Right lobe of liver (tissue), 4 donors: Measurements from ENCODE around the gene IQGAP3.

Experiments
- POLR2A ChIP-seq: fragments of 450-650 bp; IDR thresholded peaks from one replicate; pipeline ENCODE4 v1.6.1; 2017; ENCODE audit warnings: antibody characterized with exemption, mild to moderate bottlenecking
- TF ChIP-seq, protein P1 (sequence below), 4 donors: fragments of 200-600 bp in 3 of 4; fragments of 450-650 bp in 1 of 4; IDR thresholded peaks; one replicate each; pipeline versions ENCODE4 v1.5.1 to v1.8.0; 2016 to 2022; ENCODE audit warnings: antibody characterized with exemption in 4 of 4, mild to moderate bottlenecking in 2 of 4
- donor health status: DM: no; HTN: no; CAD: no.
- donor health status: DM: no; HTN: no; CAD: no.
- donor health status: DM: no; HTN: yes; CAD: no.

DNA sequence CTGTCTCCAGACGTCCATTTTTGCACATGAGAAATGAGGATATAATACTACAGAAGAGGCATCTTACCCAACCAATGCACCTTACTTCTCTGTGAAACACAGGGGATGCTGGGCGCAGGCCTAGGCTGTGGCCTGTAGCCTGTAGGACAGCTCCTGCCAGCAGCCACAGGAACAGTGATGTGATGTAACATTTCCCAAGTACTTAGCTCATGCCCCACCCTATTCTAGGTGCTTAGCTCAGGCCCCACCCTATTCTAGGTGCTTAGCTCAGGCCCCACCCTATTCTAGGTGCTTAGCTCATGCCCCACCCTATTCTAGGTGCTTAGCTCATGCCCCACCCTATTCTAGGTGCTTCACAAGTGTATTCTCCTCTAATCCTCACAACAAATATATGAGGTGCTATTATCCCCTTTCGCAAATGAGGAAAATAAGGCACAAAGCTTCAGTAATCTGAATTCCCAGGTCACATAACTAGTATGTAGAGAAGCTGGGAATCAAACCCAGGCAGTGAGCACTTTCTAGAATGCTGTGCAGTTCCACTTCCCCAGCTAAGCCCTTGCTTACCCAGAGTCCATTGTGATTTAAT, 14.6 kb upstream of the IQGAP3 start:
- TF ChIP-seq, protein P1, sequence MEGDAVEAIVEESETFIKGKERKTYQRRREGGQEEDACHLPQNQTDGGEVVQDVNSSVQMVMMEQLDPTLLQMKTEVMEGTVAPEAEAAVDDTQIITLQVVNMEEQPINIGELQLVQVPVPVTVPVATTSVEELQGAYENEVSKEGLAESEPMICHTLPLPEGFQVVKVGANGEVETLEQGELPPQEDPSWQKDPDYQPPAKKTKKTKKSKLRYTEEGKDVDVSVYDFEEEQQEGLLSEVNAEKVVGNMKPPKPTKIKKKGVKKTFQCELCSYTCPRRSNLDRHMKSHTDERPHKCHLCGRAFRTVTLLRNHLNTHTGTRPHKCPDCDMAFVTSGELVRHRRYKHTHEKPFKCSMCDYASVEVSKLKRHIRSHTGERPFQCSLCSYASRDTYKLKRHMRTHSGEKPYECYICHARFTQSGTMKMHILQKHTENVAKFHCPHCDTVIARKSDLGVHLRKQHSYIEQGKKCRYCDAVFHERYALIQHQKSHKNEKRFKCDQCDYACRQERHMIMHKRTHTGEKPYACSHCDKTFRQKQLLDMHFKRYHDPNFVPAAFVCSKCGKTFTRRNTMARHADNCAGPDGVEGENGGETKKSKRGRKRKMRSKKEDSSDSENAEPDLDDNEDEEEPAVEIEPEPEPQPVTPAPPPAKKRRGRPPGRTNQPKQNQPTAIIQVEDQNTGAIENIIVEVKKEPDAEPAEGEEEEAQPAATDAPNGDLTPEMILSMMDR (IDR thresholded peaks at IDR 0.05) = no peak
- TF ChIP-seq POLR2A = no peak
